ENCODE data around the gene TECPR2. TPM values are rescaled to one million over a fixed set of nuclear protein-coding genes. Genes with fewer than 3 reads are reported as not detected.
"Not testable (repeated sequence)": the region's sequence is repeated elsewhere in the genome, so short reads cannot be mapped to it uniquely, and the experiment has no call there.

TECPR2 gene
- total RNA-seq, 2 experiments from 2014 or later, result 9.8 to 10.2 TPM

DNA sequence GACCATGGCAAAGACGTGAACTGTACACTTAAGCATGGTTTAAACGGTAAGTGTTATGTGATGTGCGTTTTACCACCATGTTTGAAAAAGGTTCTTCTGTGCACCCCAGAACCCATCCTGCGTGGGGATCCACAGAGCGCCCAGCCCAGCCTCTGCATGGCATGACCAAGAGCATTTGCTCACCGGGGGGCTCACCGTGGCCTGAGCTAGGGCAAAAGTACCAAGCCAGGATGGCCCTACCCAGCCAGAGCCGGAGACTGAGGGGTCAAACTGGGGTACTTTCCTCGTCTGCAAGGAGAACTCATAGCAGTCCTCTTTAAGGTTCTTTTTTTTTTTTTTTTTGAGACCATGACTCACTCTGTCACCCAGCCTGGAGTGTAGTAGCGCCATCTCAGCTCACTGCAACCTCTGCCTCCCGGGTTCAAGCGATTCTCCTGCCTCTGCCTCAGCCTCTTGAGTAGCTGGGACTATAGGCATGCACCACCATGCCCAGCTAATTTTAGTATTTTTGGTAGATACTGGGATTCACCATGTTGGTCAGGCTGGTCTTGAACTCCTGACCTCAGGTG, 163.3 kb downstream of the TECPR2 start:
- Mint-ChIP-seq H3K9me3 (no peaks in the 10 kb centered on the region), H3K4me3 (peak overlapping the region; percentile 92), H3K27me3 (no peaks in the 10 kb centered on the region), H3K27ac (peak overlapping the region; percentile 89), H3K36me3 (no peaks in the 10 kb centered on the region), H3K4me1 (peaks cover 23% of the 10 kb centered on the region)
- DNase-seq (no peak), ATAC-seq (ENCODE audit: low read depth) (no peak)
- POLR2A ChIA-PET, result interaction anchor here (0.7 to 1.7 kb wide), 4 partner anchors 44 to 562 kb away, joined by 3 to 19 read pairs (median 4); partner anchors contain the start of gene DYNC1H1

DNA sequence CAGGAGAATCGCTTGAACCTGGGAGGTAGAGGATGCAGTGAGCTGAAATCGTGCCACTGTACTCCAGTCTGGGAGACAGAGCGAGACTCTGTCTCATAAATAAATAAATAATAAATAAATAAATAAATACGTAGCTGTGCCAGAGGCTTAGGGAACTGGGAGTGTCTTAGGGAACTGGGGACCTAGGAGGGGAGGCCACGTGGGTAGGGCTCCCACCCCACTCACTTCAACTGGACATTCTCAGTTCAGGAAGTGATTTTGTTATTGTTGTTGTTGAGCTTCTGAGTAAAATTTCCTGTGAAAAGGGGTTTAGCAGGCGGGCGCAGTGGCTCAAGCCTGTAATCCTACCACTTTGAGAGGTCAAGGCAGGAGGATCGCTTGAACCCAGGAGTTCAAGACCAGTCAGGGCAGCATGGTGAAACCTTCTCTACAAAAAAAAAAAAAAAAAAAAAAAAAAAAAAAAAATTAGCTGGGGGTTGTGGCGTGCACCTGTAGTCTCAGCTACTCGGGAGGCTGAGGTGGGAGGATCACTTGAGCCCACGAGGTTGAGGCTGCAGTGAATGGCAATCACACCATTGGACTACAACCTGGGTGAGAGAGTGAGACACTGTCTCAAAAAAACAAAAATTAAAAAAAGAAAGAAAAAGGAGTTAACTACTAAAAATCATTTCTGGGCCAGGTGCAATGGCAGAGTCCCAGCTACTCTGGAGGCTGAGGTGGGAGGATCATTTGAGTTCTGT, 165.9 kb downstream of the TECPR2 start:
- DNase-seq (no peak), ATAC-seq (ENCODE audit: low read depth) (no peak)
- Mint-ChIP-seq H3K36me3 (no peaks in the 10 kb centered on the region), H3K9me3 (no peaks in the 10 kb centered on the region), H3K27me3 (no peaks in the 10 kb centered on the region), H3K27ac (no peak overlapping the region), H3K4me1 (peaks cover 17% of the 10 kb centered on the region), H3K4me3 (no peak overlapping the region)
- POLR2A ChIA-PET, result interaction anchor here (1.2 kb wide), 1 partner anchor 246 kb away, joined by 4 read pairs; no protein-coding TSS in a partner anchor

DNA sequence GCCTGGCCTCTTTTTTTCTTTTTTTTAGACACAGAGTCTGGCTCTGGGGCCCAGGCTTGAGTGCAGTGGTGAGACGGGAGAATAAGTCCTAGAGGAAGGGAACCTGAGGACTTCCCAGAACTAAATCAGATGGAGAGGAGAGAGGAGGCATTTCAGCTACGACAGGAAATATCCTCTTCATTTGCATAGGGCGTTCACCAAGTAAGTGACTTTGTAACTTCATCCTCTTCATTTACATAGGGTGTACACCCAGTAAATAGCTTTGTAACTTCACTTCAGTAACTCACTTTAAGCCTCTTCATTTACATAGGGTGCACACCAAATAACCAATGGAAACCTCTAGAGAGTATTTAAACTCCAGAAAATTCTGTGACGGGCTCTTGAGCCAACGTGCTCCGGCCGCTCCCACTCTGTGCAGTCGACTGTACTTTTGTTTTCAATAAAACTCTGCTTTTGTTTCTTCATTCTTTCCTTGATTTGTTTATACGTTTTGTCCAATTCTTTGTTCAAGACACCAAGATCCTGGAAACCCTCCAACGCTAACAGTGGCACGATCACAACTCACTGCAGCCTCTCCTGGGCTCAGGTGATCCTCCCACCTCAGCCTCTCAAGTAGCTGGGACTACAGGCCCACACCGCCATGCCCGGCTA, 168.2 kb downstream of the TECPR2 start:
- Mint-ChIP-seq H3K4me3 (no peak overlapping the region), H3K4me1 (peaks cover 2% of the 10 kb centered on the region), H3K9me3 (no peaks in the 10 kb centered on the region), H3K27ac (no peak overlapping the region), H3K36me3 (no peaks in the 10 kb centered on the region), H3K27me3 (no peaks in the 10 kb centered on the region)
- POLR2A ChIA-PET, result no interaction called here
- no peak for ATAC-seq (ENCODE audit: low read depth)
- DNase-seq, result no peak

DNA sequence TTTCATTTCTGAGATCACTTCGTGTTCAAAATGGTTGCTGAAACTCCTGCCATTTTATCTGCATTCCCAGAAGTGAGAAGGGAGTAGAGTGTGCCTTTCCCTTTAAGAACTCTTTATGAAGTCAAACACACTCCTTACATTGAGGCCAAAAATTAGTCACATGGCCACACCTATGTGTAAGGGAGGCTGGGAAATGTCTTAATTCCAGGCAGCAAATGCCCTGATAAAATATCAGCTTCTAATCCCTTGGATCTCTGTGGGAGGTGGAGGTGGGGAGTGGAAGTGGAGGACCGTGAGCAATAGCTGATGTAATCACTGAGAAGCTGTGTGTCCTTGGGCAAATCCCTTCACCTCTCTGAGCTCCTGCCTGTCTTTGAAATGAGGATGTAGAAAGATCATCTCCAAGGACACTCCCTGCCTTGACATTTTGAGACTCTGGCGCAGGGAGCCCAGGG, 169.5 kb downstream of the TECPR2 start:
- Mint-ChIP-seq H3K9me3 (no peaks in the 10 kb centered on the region), H3K4me1 (peaks cover 2% of the 10 kb centered on the region), H3K36me3 (no peaks in the 10 kb centered on the region), H3K27ac (no peak overlapping the region), H3K4me3 (no peak overlapping the region), H3K27me3 (no peaks in the 10 kb centered on the region)
- no peak for ATAC-seq (ENCODE audit: low read depth)
- no peak for DNase-seq
- POLR2A ChIA-PET, result no interaction called here

DNA sequence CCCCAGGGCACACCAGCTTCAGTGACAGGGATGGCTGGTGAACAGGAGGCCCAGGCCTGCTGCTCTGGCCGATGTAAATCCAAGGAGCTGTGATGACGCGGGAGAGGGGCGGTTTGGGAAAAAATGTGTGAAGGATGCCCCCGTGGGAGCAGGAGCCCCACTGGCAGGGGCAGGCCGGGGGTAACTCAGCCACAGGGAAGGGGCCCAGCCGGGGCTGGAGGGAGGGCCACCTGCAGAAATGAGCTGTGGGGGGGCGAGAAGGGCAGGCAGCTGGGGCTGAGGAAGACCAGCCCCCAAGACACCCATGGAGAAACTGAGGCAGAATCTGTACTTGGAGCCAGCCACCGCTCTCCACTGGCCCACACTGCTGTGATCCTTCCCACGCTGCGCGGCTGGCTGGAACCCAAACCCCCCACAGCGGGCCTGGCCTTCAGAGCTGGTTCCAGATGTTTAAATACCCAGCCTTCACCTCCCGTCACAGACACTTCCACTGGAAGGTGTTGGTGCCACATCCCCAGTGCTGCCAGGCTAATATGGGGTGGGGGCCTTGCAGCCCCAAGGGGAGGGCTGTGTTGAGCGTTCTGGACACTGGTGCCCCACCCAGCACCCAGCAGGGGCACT, 175.3 kb downstream of the TECPR2 start:
- ATAC-seq (ENCODE audit: low read depth) (no peak), DNase-seq (no peak)
- POLR2A ChIA-PET, result no interaction called here
- no peak overlapping the region for H3K4me3 Mint-ChIP-seq
- no peaks in the 10 kb centered on the region for H3K36me3 Mint-ChIP-seq
- H3K27me3 Mint-ChIP-seq, result peaks cover 3% of the 10 kb centered on the region
- no peak overlapping the region for H3K27ac Mint-ChIP-seq
- no peaks in the 10 kb centered on the region for H3K9me3 Mint-ChIP-seq
- no peaks in the 10 kb centered on the region for H3K4me1 Mint-ChIP-seq

DNA sequence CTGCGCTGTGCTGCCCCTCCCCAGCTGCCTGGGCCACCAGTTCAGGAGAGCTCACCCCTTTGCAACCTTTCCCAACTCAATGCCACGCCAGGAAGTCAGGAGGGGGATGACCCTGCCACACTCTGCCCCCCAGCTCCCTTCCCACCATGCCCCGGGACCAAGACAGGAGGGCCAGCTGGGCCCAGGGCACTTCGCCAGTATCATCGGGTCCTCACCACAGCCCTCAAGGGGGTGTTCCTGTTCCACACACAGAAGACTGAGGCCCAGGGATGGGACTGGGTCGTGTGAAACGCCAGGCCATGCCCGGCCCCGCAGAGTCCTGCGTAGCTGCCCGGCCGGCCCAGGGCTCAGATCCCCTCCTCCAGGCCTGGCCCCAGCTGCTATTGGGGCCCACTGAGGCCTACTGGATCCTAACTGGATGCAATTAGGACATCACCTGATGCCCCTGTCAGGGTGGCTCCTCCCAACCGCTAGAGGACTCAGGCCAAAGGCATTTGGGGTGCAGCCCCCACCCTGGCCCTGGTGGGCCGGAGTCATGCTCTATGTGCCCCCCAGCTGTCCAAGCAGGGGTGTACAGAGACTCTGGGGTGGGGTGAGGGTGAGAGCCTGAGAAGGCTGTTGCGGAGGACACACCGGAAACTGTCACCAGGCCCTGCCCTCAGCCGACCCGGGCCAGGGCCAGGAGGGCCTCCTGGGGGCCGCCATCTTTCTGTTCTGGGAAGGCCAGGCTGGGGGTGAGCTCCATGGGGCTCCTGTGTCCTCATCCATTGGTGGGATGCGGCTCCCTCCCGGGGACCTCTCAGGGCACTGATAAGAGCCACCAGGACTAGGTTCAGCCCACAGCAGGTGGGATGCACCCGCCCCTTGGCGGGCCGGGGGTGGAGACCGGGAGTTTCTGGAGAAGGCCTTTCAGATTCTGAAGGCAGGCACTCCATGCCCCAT, 176.1 kb downstream of the TECPR2 start:
- no peak for ATAC-seq (ENCODE audit: low read depth)
- POLR2A ChIA-PET, result no interaction called here
- Mint-ChIP-seq H3K9me3 (no peaks in the 10 kb centered on the region), H3K27ac (no peak overlapping the region), H3K4me1 (no peaks in the 10 kb centered on the region), H3K4me3 (no peak overlapping the region), H3K36me3 (no peaks in the 10 kb centered on the region), H3K27me3 (peaks cover 5% of the 10 kb centered on the region)
- DNase-seq, result no peak

DNA sequence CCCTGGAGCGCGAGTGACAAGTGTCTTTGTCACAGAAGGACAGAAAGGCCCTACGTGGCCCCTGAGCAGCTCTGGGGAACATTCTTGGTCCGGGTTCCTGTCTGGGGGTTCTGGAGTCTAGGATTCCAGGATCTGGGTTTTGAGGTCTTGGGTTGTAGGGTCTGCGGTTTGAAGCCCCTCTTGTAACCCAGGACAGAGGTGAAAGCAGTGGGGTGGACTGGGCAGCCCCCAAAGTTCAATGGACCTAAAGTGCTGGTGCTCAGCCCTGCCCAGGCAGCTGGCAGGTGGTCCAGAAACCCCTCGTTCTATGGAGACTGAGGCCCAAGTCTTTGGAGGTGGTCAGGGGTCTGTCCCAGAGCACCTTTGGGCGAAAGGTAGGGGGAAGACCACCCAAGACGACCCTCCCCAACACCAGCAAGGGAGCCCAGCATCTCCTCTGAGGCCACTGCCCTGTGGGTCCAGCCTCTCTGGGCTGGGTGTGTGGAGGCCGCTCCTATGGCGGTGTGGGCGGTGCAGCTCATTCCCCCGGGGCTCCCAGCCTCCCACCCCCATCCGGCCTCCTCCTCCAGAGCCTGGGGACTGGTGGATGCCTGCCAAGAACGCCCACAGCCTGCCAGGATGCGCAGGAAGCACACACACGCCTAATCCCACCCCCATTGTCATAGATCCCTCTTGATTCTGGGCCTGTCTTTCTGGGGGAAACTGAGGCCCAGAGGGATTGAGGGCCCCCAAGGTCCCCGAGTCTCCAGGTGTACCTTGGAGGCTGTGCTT, 177.0 kb downstream of the TECPR2 start:
- Mint-ChIP-seq H3K9me3 (no peaks in the 10 kb centered on the region), H3K27ac (no peak overlapping the region), H3K4me3 (no peak overlapping the region), H3K4me1 (no peaks in the 10 kb centered on the region), H3K27me3 (peaks cover 9% of the 10 kb centered on the region), H3K36me3 (no peaks in the 10 kb centered on the region)
- POLR2A ChIA-PET, result no interaction called here
- DNase-seq (no peak), ATAC-seq (ENCODE audit: low read depth) (no peak)

DNA sequence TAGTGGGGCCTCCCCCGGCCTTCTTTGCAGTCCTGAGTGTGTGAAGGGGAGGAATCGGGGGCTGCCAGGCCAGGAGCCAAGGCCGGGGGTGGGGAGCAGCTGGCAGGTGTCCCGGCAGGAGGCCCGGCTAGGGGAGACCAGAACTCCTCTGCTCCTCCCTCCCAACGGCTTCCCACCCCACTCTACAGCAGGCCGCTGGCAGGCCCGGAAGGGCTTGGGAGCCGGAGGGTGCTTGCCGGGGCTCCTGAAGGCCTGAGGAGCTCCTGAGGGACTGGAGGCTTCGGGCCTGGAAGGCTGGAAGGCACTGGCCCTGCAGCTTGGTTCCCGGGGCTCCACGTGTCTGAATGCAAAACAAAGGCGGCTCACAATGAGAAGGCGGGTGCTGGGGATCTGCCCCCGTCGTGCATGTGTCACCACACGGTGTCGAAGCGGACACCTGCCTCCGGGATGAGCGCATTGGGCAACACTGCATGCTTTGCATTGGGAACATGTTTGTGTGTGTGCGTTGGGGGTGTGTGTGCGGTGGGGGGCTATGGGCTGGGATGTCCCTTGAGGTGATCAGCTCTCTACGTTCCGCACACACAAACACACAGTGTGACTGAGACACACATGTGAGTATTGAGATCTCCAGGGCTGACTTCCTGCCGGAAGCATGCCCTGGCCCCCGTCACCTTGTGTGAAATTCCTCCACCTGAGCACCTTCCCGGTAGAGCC, 177.7 kb downstream of the TECPR2 start:
- DNase-seq (no peak), ATAC-seq (ENCODE audit: low read depth) (no peak)
- no peaks in the 10 kb centered on the region for H3K36me3 Mint-ChIP-seq
- peaks cover 3% of the 10 kb centered on the region for H3K4me1 Mint-ChIP-seq
- peaks cover 14% of the 10 kb centered on the region for H3K27me3 Mint-ChIP-seq
- no peak overlapping the region for H3K4me3 Mint-ChIP-seq
- POLR2A ChIA-PET, result interaction anchor here (0.7 kb wide), 1 partner anchor 16 kb away, joined by 3 read pairs; no protein-coding TSS in a partner anchor
- H3K9me3 Mint-ChIP-seq, result no peaks in the 10 kb centered on the region
- no peak overlapping the region for H3K27ac Mint-ChIP-seq

GRCh38 chr14:102541029-102541491, 178.3 kb downstream of the TECPR2 start:
- H3K4me3 Mint-ChIP-seq; H3K27ac Mint-ChIP-seq; H3K36me3 Mint-ChIP-seq; H3K9me3 Mint-ChIP-seq; DNase-seq; ATAC-seq (ENCODE audit: low read depth); H3K4me1 Mint-ChIP-seq: not testable (repeated sequence)
- POLR2A ChIA-PET, result interaction anchor here (0.7 kb wide), 1 partner anchor 17 kb away, joined by 3 read pairs; no protein-coding TSS in a partner anchor
- H3K27me3 Mint-ChIP-seq, result peaks cover 20% of the 10 kb centered on the region

- DNase-seq (no peak), ATAC-seq (ENCODE audit: low read depth) (no peak)
- POLR2A ChIA-PET, result no interaction called here
- H3K27me3 Mint-ChIP-seq, result peaks cover 26% of the 10 kb centered on the region
- H3K4me1 Mint-ChIP-seq, result peaks cover 3% of the 10 kb centered on the region
- no peak overlapping the region for H3K27ac Mint-ChIP-seq
- H3K9me3 Mint-ChIP-seq, result no peaks in the 10 kb centered on the region
- no peaks in the 10 kb centered on the region for H3K36me3 Mint-ChIP-seq
- H3K4me3 Mint-ChIP-seq, result no peak overlapping the region
These were observed 179.0 kb downstream of the TECPR2 start for GRCh38 chr14:102541771-102542170.

GRCh38 chr14:102544046-102544746, 181.5 kb downstream of the TECPR2 start:
- Mint-ChIP-seq H3K9me3 (no peaks in the 10 kb centered on the region), H3K36me3 (no peaks in the 10 kb centered on the region), H3K27ac (no peak overlapping the region), H3K4me3 (peak overlapping the region; percentile 19), H3K4me1 (peaks cover 3% of the 10 kb centered on the region), H3K27me3 (peaks cover 43% of the 10 kb centered on the region)
- POLR2A ChIA-PET, result no interaction called here
- DNase-seq (no peak), ATAC-seq (ENCODE audit: low read depth) (no peak)
